Neural cell (in vitro differentiated cells): Measurements from ENCODE around the gene TUBA8. TPM values are rescaled to one million over a fixed set of nuclear protein-coding genes. Genes with fewer than 3 reads are reported as not detected.

Experiments
- H2AFZ ChIP-seq: fragments of 200-600, 300-800 bp; sonication (generic), shearing (Covaris generic); 2 replicates; pipeline ENCODE4 v1.6.0; 2014; ENCODE audit warnings: low read depth, mild to moderate bottlenecking, antibody characterized with exemption, low read length, moderate library complexity
- H3F3A ChIP-seq: fragments of 200-600 bp; shearing (Covaris generic); 2 replicates; pipeline ENCODE4 v1.6.1; 2016; ENCODE audit warnings: mild to moderate bottlenecking, moderate library complexity, mixed read lengths, antibody characterized with exemption, low read length; ENCODE audit not compliant: insufficient read depth, poor library complexity, severe bottlenecking
- H3K27ac ChIP-seq: fragments of 200-600, 300-800 bp; sonication (generic), shearing (Covaris generic); 2 replicates; pipeline ENCODE4 v1.5.1; 2014; ENCODE audit warnings: mild to moderate bottlenecking, low read length, moderate library complexity
- H3K27me3 ChIP-seq: fragments of 300-800, 200-600 bp; sonication (generic), shearing (Covaris generic); 2 replicates; pipeline ENCODE4 v1.6.0; 2014; ENCODE audit warnings: mild to moderate bottlenecking, low read depth, low read length, moderate library complexity; ENCODE audit not compliant: insufficient read depth
- H3K36me3 ChIP-seq: fragments of 300-800, 200-600 bp; sonication (generic), shearing (Covaris generic); 2 replicates; pipeline ENCODE4 v1.5.1; 2014; ENCODE audit warnings: mild to moderate bottlenecking, antibody characterized with exemption, low read length, moderate library complexity; ENCODE audit not compliant: insufficient read depth
- H3K4me2 ChIP-seq: fragments of 300-800, 200-600 bp; sonication (generic), shearing (Covaris generic); 2 replicates; pipeline ENCODE4 v1.6.0; 2014; ENCODE audit warnings: mild to moderate bottlenecking, low read length
- H3K4me3 ChIP-seq: fragments of 300-800, 200-600 bp; sonication (generic), shearing (Covaris generic); 2 replicates; pipeline ENCODE4 v1.5.1; 2014; ENCODE audit warnings: mild to moderate bottlenecking, low read length, moderate library complexity
- H3K79me2 ChIP-seq: fragments of 200-600 bp; shearing (Covaris generic); replicated peaks from 2 replicates; pipeline ENCODE4 v1.6.0; 2014; ENCODE audit warnings: mild to moderate bottlenecking, low read length, moderate library complexity; ENCODE audit not compliant: insufficient read depth
- H3K9ac ChIP-seq: fragments of 300-800, 200-600 bp; sonication (generic), shearing (Covaris generic); 2 replicates; pipeline ENCODE4 v1.6.1; 2016; ENCODE audit warnings: mild to moderate bottlenecking, low read length, mixed read lengths
- H3K9me2 ChIP-seq: fragments of 200-600 bp; shearing (Covaris generic); 2 replicates; pipeline ENCODE4 v1.6.1; 2016; ENCODE audit warnings: mild to moderate bottlenecking, low read length, mixed read lengths; ENCODE audit not compliant: insufficient read depth
- H3K9me3 ChIP-seq: fragments of 200-600, 300-800 bp; sonication (generic), shearing (Covaris generic); 2 replicates; pipeline ENCODE4 v1.6.1; 2016; ENCODE audit warnings: mild to moderate bottlenecking, mixed run types, low read length, moderate library complexity, mixed read lengths
- H4K20me1 ChIP-seq: fragments of 200-600 bp; shearing (Covaris generic); 2 replicates; pipeline ENCODE4 v1.6.1; 2016; ENCODE audit warnings: mild to moderate bottlenecking, mixed run types; ENCODE audit not compliant: insufficient read depth
- CTCF ChIP-seq: fragments of 450-650 bp; IDR thresholded peaks from 2 replicates; pipeline ENCODE4 v1.5.1; 2014; ENCODE audit warnings: antibody characterized with exemption, mild to moderate bottlenecking, moderate library complexity; ENCODE audit not compliant: poor library complexity, severe bottlenecking
- EP300 ChIP-seq: fragments of 450-650 bp; conservative IDR thresholded peaks from 2 replicates; pipeline ENCODE4 v1.6.1; 2014; ENCODE audit warnings: antibody characterized with exemption, mild to moderate bottlenecking, moderate library complexity; ENCODE audit not compliant: poor library complexity, severe bottlenecking
- EZH2 ChIP-seq: fragments of 200-600, 300-800 bp; shearing (Covaris generic), sonication (generic); IDR thresholded peaks from 2 replicates; pipeline ENCODE4 v1.6.1; 2014; ENCODE audit warnings: antibody characterized with exemption, low read length, borderline replicate concordance, mild to moderate bottlenecking; ENCODE audit not compliant: insufficient read depth, poor library complexity, severe bottlenecking
- MXI1 ChIP-seq: fragments of 450-650 bp; conservative IDR thresholded peaks from 2 replicates; pipeline ENCODE4 v1.6.1; 2014; ENCODE audit warnings: antibody characterized with exemption, mild to moderate bottlenecking; ENCODE audit not compliant: poor library complexity, severe bottlenecking
- POLR2AphosphoS5 ChIP-seq: IDR thresholded peaks from 2 replicates; pipeline ENCODE4 v1.6.1; 2012
- RAD21 ChIP-seq: fragments of 450-650 bp; conservative IDR thresholded peaks from 2 replicates; pipeline ENCODE4 v1.6.1; 2014; ENCODE audit warnings: antibody characterized with exemption, mild to moderate bottlenecking, moderate library complexity
- SMC3 ChIP-seq: fragments of 450-650 bp; conservative IDR thresholded peaks from 2 replicates; pipeline ENCODE4 v1.6.1; 2014; ENCODE audit warnings: antibody characterized with exemption, mild to moderate bottlenecking, moderate library complexity; ENCODE audit not compliant: poor library complexity
- TAF1 ChIP-seq: IDR thresholded peaks from 2 replicates; pipeline ENCODE4 v1.6.1; 2012; ENCODE audit warnings: low read depth
- polyA plus RNA-seq: library from polyadenylated mRNA; depleted of rRNA; stranded (reverse); fragments of >200 nt; gene quantifications from 2 replicates; pipeline ENCODE4 v1.2.3, GENCODE V29; 2014
- TF ChIP-seq, protein P1 (sequence below): IDR thresholded peaks from 2 replicates; pipeline ENCODE4 v1.6.1; 2012; ENCODE audit warnings: borderline replicate concordance

TUBA8 gene
- polyA plus RNA-seq, 1 donor from 2014 or later, result 1.8 TPM

GRCh38 chr22:18114495-18114894, 3.9 kb downstream of the TUBA8 start:
- TF ChIP-seq EZH2 (no peak), EP300 (no peak), POLR2AphosphoS5 (no peak), SMC3 (no peak), TAF1 (no peak), CTCF (no peak), MXI1 (no peak), RAD21 (no peak)
- TF ChIP-seq, protein P1, sequence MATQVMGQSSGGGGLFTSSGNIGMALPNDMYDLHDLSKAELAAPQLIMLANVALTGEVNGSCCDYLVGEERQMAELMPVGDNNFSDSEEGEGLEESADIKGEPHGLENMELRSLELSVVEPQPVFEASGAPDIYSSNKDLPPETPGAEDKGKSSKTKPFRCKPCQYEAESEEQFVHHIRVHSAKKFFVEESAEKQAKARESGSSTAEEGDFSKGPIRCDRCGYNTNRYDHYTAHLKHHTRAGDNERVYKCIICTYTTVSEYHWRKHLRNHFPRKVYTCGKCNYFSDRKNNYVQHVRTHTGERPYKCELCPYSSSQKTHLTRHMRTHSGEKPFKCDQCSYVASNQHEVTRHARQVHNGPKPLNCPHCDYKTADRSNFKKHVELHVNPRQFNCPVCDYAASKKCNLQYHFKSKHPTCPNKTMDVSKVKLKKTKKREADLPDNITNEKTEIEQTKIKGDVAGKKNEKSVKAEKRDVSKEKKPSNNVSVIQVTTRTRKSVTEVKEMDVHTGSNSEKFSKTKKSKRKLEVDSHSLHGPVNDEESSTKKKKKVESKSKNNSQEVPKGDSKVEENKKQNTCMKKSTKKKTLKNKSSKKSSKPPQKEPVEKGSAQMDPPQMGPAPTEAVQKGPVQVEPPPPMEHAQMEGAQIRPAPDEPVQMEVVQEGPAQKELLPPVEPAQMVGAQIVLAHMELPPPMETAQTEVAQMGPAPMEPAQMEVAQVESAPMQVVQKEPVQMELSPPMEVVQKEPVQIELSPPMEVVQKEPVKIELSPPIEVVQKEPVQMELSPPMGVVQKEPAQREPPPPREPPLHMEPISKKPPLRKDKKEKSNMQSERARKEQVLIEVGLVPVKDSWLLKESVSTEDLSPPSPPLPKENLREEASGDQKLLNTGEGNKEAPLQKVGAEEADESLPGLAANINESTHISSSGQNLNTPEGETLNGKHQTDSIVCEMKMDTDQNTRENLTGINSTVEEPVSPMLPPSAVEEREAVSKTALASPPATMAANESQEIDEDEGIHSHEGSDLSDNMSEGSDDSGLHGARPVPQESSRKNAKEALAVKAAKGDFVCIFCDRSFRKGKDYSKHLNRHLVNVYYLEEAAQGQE, result no peak

GRCh38 chr22:18114976-18115652, 4.5 kb downstream of the TUBA8 start:
- H3F3A ChIP-seq, result no peaks in the 10 kb centered on the region
- H3K9me2 ChIP-seq, result no peaks in the 10 kb centered on the region
- TF ChIP-seq MXI1 (no peak), SMC3 (no peak), RAD21 (no peak), CTCF (no peak), EZH2 (no peak)
- TF ChIP-seq, protein P1, result no peak
- no peaks in the 10 kb centered on the region for H4K20me1 ChIP-seq
- no peaks in the 10 kb centered on the region for H3K9me3 ChIP-seq
- H3K27me3 ChIP-seq, result peaks cover 17% of the 10 kb centered on the region
- H3K9ac ChIP-seq, result no peak overlapping the region
- H3K79me2 ChIP-seq, result no peaks in the 10 kb centered on the region
- H3K4me3 ChIP-seq, result no peak overlapping the region
- H3K4me2 ChIP-seq, result no peak overlapping the region
- no peak overlapping the region for H2AFZ ChIP-seq
- no peaks in the 10 kb centered on the region for H3K36me3 ChIP-seq
- H3K27ac ChIP-seq, result no peak overlapping the region

More at GRCh38 chr22:18114495-18114894, 3.9 kb downstream of the TUBA8 start:
- no peaks in the 10 kb centered on the region for H3F3A ChIP-seq
- H2AFZ ChIP-seq, result no peak overlapping the region
- H3K9me2 ChIP-seq, result no peaks in the 10 kb centered on the region
- no peaks in the 10 kb centered on the region for H4K20me1 ChIP-seq
- H3K27me3 ChIP-seq, result peaks cover 23% of the 10 kb centered on the region
- H3K79me2 ChIP-seq, result no peaks in the 10 kb centered on the region
- no peaks in the 10 kb centered on the region for H3K9me3 ChIP-seq
- no peaks in the 10 kb centered on the region for H3K36me3 ChIP-seq
- no peak overlapping the region for H3K27ac ChIP-seq
- H3K9ac ChIP-seq, result no peak overlapping the region
- no peak overlapping the region for H3K4me3 ChIP-seq
- H3K4me2 ChIP-seq, result no peak overlapping the region
